ENCODE results near the gene B9D2.

B9D2 gene

GRCh38 chr19:41330481-41330880 lies 33.5 kb downstream of the B9D2 start:
- no peak for DNase-seq (ENCODE audit: low read depth in 3 of 3, low spot score in 1 of 3)

GRCh38 chr19:41328842-41329225 lies 35.1 kb downstream of the B9D2 start:
- no peak for DNase-seq (ENCODE audit: low read depth in 3 of 3, low spot score in 1 of 3)

GRCh38 chr19:41328157-41328841 lies 35.6 kb downstream of the B9D2 start:
- DNase-seq (ENCODE audit: low read depth in 3 of 3, low spot score in 1 of 3): peak in 1 of 3 donors; percentile 34

GRCh38 chr19:41327576-41328156 lies 36.3 kb downstream of the B9D2 start:
- peak; percentile 60 to 67 (median 67) for DNase-seq (ENCODE audit: low read depth in 3 of 3, low spot score in 1 of 3)

GRCh38 chr19:41327076-41327575 lies 36.8 kb downstream of the B9D2 start:
- DNase-seq (ENCODE audit: low read depth in 3 of 3, low spot score in 1 of 3): no peak

GRCh38 chr19:41325947-41326706 lies 37.8 kb downstream of the B9D2 start:
- DNase-seq (ENCODE audit: low read depth in 3 of 3, low spot score in 1 of 3): no peak

GRCh38 chr19:41325640-41325946 lies 38.4 kb downstream of the B9D2 start:
- DNase-seq (ENCODE audit: low read depth in 3 of 3, low spot score in 1 of 3): no peak

- no peak for DNase-seq (ENCODE audit: low read depth in 3 of 3, low spot score in 1 of 3)
Measured at GRCh38 chr19:41324921-41325639, 38.9 kb downstream of the B9D2 start.

- no peak for DNase-seq (ENCODE audit: low read depth in 3 of 3, low spot score in 1 of 3)
Measured at GRCh38 chr19:41324231-41324702, 39.7 kb downstream of the B9D2 start.

- no peak for DNase-seq (ENCODE audit: low read depth in 3 of 3, low spot score in 1 of 3)
Measured at GRCh38 chr19:41323430-41324125, 40.4 kb downstream of the B9D2 start.

GRCh38 chr19:41323023-41323422 lies 40.9 kb downstream of the B9D2 start:
- no peak for DNase-seq (ENCODE audit: low read depth in 3 of 3, low spot score in 1 of 3)

- no peak for DNase-seq (ENCODE audit: low read depth in 3 of 3, low spot score in 1 of 3)
Measured at GRCh38 chr19:41322451-41322850, 41.5 kb downstream of the B9D2 start.

GRCh38 chr19:41321600-41322270 lies 42.2 kb downstream of the B9D2 start:
- DNase-seq (ENCODE audit: low read depth in 3 of 3, low spot score in 1 of 3): no peak

- DNase-seq (ENCODE audit: low read depth in 3 of 3, low spot score in 1 of 3): no peak
Measured at GRCh38 chr19:41321204-41321599, 42.7 kb downstream of the B9D2 start.

GRCh38 chr19:41320568-41320967 lies 43.4 kb downstream of the B9D2 start:
- DNase-seq (ENCODE audit: low read depth in 3 of 3, low spot score in 1 of 3): no peak

GRCh38 chr19:41320185-41320518 lies 43.8 kb downstream of the B9D2 start:
- no peak for DNase-seq (ENCODE audit: low read depth in 3 of 3, low spot score in 1 of 3)

GRCh38 chr19:41319500-41320184 lies 44.3 kb downstream of the B9D2 start:
- DNase-seq (ENCODE audit: low read depth in 3 of 3, low spot score in 1 of 3): no peak

GRCh38 chr19:41318696-41319499 lies 45.1 kb downstream of the B9D2 start:
- no peak for DNase-seq (ENCODE audit: low read depth in 3 of 3, low spot score in 1 of 3)

- no peak for DNase-seq (ENCODE audit: low read depth in 3 of 3, low spot score in 1 of 3)
Measured at GRCh38 chr19:41316306-41316920, 47.5 kb downstream of the B9D2 start.
